AG09309 (cell line): ENCODE measurements around the gene COX6A1.
"Not testable (repeated sequence)": the region's sequence is repeated elsewhere in the genome, so short reads cannot be mapped to it uniquely, and the experiment has no call there.

ENCODE experiments used
- DNase-seq: peaks from one replicate; pipeline ENCODE4 v3.0.0-alpha.2; 2010; ENCODE audit warnings: low read depth
- H3K4me3 ChIP-seq: 2 replicates; pipeline ENCODE4 v1.5.1; 2011; ENCODE audit warnings: mild to moderate bottlenecking, low read depth, low read length, moderate library complexity; ENCODE audit not compliant: control insufficient read depth
- TF ChIP-seq, protein P1 (sequence below): IDR thresholded peaks from 2 replicates; pipeline ENCODE4 v1.5.1; 2011; ENCODE audit warnings: mild to moderate bottlenecking, low read depth, low read length, inconsistent platforms; ENCODE audit not compliant: insufficient read depth, control insufficient read depth; ENCODE audit errors: missing control alignments

The COX6A1 gene

DNA sequence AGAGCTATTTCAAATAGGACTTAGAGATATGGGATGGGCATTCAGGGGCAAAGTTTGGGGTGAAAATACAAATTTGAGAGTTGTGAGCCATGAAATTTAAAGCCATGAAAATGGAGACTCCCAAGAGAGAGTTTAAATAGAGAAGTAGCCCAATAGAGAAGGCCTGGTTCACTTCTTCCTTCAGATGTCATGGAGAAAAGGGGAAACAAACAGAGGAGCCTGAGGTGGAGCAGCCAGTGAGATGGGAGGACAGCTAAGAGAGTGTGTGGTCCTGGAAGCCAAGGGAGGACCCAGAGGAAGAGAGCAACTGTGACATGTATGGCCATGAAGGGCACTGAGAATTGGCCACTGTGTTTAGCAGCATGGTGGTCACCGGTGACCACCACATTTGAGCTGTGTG, 45.7 kb downstream of the COX6A1 start:
- DNase-seq: no peak
- TF ChIP-seq, protein P1, sequence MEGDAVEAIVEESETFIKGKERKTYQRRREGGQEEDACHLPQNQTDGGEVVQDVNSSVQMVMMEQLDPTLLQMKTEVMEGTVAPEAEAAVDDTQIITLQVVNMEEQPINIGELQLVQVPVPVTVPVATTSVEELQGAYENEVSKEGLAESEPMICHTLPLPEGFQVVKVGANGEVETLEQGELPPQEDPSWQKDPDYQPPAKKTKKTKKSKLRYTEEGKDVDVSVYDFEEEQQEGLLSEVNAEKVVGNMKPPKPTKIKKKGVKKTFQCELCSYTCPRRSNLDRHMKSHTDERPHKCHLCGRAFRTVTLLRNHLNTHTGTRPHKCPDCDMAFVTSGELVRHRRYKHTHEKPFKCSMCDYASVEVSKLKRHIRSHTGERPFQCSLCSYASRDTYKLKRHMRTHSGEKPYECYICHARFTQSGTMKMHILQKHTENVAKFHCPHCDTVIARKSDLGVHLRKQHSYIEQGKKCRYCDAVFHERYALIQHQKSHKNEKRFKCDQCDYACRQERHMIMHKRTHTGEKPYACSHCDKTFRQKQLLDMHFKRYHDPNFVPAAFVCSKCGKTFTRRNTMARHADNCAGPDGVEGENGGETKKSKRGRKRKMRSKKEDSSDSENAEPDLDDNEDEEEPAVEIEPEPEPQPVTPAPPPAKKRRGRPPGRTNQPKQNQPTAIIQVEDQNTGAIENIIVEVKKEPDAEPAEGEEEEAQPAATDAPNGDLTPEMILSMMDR: no peak
- H3K4me3 ChIP-seq: no peak overlapping the region

- DNase-seq: no peak
- H3K4me3 ChIP-seq: no peak overlapping the region
- TF ChIP-seq, protein P1: no peak
Measured at GRCh38 chr12:120485961-120486881, 48.3 kb downstream of the COX6A1 start.

GRCh38 chr12:120487552-120487951, 49.6 kb downstream of the COX6A1 start:
- not testable (repeated sequence) for H3K4me3 ChIP-seq, DNase-seq

- TF ChIP-seq, protein P1: no peak
- no peak overlapping the region for H3K4me3 ChIP-seq
- DNase-seq: no peak
Measured at GRCh38 chr12:120488057-120488640, 50.2 kb downstream of the COX6A1 start.

DNA sequence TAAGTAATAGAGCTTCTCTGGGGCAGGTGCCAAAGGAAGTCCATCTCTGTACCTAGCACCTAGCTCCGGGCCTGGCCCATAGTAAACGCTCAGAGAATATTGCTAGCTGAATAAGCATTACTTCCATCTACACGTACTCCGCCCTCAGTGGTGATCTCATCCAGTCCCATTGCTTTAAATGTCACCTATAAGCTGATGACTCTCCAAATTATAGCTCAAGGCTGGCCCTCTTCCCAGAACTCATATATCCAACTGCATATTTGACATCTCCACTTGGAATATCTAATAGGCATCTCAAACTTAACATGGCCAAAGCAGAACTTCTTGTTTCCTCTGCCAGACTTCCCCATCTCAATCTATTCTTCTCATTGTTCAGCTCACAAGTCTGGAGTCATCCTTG, 51.1 kb downstream of the COX6A1 start:
- TF ChIP-seq, protein P1: no peak
- DNase-seq: no peak
- H3K4me3 ChIP-seq: no peak overlapping the region

GRCh38 chr12:120490325-120490724, 52.4 kb downstream of the COX6A1 start:
- TF ChIP-seq, protein P1: no peak

More at GRCh38 chr12:120490325-120490724, 52.4 kb downstream of the COX6A1 start:
- DNase-seq: no peak
- H3K4me3 ChIP-seq: no peak overlapping the region
